BJ (cell line): ENCODE data around the gene NPHP4. TPM values are rescaled to one million over a fixed set of nuclear protein-coding genes. Genes with fewer than 3 reads are reported as not detected.

Source experiments
- CTCF ChIA-PET: fragments of 350-600 bp; formaldehyde crosslinking; extraction: SDS; loops from one replicate; lab custom pipeline; 2021; ENCODE audit warnings: antibody characterized with exemption, inconsistent platforms; lab: Yijun Ruan, JAX
- POLR2A ChIA-PET: fragments of 300-600 bp; sonication (Branson Sonifier 250); formaldehyde crosslinking; extraction: SDS; loops from one replicate; lab custom pipeline; 2021; ENCODE audit warnings: antibody characterized with exemption; lab: Charles Lee
- DNase-seq: peaks from one replicate; pipeline ENCODE4 v3.0.0-alpha.2; 2011; ENCODE audit warnings: low read depth
- H3K27me3 ChIP-seq: 2 replicates; pipeline ENCODE4 v1.6.0; 2011; ENCODE audit warnings: low read length; ENCODE audit not compliant: control insufficient read depth, insufficient read depth
- H3K36me3 ChIP-seq: 2 replicates; pipeline ENCODE4 v1.5.1; 2011; ENCODE audit warnings: low read length; ENCODE audit not compliant: control insufficient read depth, insufficient read depth
- H3K4me3 ChIP-seq: 2 replicates; pipeline ENCODE4 v1.5.1; 2011; ENCODE audit warnings: low read depth, mild to moderate bottlenecking, control low read depth, low read length
- polyA plus RNA-seq: library from polyadenylated mRNA; depleted of rRNA; stranded (reverse); fragments of >200 nt; gene quantifications from 2 replicates; pipeline ENCODE4 v1.2.3, GENCODE V29; 2011
- TF ChIP-seq, protein P1 (sequence below): IDR thresholded peaks from 2 replicates; pipeline ENCODE4 v1.5.1; 2011; ENCODE audit warnings: low read depth, mild to moderate bottlenecking, control low read depth, inconsistent platforms, low read length, moderate library complexity; ENCODE audit not compliant: insufficient read depth

Gene NPHP4
- polyA plus RNA-seq, 1 experiment: 4.3 TPM

DNA sequence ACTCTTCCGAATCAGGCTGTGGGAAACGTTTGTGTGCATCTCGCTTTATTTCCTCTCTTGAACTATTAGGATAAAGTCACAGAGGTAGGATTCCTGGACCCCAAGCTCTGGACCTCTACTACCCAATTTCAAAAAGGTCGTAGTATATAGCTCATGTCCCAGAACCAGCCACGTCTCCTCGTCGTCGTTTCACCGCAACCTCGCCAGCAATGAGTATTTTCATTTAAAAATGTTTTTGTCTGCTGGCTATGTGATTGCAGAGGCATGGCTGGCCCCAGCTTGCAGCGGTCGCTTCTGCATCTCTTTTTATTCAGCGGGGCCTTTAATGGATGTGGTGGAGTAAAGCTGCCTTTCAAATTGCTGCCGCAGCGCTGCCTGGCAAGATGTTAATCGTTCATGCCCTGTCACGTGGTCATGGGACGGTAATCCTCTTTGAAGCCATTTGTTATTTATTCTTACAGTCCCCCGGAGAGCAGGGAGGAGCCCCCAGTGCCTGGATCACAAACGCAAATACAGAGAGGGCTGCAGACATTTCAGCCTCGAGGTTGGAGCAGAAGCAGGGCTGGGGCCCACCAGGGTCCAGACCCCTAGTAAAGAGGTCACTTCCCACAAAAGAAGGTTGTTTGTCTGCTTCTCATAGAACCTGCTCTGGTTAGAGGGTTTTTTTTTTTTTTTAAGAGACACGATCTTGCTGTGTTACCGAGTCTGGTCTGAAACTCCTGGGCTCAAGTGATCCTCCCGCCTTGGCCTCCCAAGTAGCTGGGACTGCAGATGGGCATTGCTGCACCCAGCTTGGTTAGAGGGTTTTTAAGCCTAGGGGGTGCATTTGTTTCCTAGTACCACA lies 11.6 kb upstream of the NPHP4 start:
- Histone ChIP-seq H3K36me3 (no peaks in the 10 kb centered on the region), H3K4me3 (no peak overlapping the region), H3K27me3 (no peaks in the 10 kb centered on the region)
- ChIA-PET CTCF (interaction anchor here (1.1 to 1.3 kb wide), 2 partner anchors 10 to 410 kb away, joined by 3 to 5 read pairs; no protein-coding TSS in a partner anchor), POLR2A (no interaction called here)
- DNase-seq: no peak
- TF ChIP-seq, protein P1, sequence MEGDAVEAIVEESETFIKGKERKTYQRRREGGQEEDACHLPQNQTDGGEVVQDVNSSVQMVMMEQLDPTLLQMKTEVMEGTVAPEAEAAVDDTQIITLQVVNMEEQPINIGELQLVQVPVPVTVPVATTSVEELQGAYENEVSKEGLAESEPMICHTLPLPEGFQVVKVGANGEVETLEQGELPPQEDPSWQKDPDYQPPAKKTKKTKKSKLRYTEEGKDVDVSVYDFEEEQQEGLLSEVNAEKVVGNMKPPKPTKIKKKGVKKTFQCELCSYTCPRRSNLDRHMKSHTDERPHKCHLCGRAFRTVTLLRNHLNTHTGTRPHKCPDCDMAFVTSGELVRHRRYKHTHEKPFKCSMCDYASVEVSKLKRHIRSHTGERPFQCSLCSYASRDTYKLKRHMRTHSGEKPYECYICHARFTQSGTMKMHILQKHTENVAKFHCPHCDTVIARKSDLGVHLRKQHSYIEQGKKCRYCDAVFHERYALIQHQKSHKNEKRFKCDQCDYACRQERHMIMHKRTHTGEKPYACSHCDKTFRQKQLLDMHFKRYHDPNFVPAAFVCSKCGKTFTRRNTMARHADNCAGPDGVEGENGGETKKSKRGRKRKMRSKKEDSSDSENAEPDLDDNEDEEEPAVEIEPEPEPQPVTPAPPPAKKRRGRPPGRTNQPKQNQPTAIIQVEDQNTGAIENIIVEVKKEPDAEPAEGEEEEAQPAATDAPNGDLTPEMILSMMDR: no peak

DNA sequence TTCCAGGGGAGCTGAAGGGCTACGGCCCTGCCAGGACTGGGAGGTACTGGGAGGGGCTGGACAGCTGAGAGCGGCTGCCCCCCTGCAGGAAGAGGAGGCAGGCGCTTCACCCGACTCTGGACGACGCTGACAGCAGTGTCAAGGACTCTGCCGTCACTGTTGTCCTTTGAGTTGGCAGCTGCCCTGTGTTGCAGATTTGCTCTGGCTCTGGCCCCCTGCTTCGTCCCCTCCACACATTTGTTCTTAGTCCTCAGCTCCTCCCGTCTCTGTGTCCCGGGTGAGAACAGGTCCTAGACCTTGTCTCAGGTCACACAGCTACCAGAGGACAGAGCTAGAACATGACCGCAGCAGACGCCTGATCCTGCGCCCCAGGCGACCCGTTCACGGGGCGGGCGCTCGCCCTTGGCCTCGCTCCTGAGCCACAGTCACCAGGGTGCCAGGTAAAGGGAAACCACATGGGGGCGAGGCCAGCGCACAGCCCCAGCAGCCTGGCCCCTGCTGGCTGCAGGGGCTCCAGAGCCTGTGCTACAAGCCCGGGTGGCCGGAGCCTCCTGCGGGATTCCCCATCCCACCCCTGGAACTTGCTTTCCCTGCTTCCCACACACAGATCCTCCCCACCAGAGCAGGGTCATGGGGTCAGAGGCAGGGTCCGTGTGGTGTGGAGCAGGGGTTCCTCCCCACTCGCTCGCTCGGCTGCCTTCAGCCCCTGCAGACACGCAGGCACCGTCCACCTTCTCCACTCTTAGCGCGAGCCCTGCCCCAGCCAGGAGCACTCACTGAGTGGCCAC lies 10.7 kb upstream of the NPHP4 start:
- Histone ChIP-seq H3K27me3 (no peaks in the 10 kb centered on the region), H3K4me3 (no peak overlapping the region), H3K36me3 (no peaks in the 10 kb centered on the region)
- ChIA-PET POLR2A (no interaction called here), CTCF (interaction anchor here (1.1 to 1.3 kb wide), 2 partner anchors 9 to 411 kb away, joined by 3 to 5 read pairs; no protein-coding TSS in a partner anchor)
- DNase-seq: no peak
- TF ChIP-seq, protein P1: no peak

DNA sequence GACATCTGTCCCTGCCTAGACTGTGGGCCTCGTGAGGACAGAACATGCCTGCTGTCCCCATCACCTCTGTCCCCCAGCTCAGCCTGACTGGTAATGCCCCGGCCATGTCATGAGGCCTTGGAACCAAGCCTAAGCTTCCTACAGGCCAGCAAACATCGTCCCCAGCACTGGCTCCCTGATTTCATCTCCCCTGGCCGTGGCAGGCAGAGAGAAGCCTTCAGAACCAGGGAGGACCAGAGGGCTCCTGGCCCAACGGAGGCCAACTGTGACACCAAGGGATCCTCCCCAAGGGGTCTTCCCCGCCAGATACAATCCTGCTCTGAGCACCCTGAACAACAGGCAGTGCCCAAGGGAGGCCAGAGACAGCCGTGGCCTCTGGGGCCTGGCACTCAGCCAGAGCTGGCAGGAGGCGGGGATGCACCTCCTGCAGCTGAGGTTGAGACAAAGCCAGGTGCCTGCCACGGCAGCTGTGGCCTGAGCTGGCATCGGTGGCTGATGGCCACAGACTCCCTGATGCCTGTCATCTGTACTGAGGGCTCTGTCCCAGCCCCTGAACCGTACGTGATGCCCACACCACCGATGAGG lies 9.9 kb upstream of the NPHP4 start:
- ChIA-PET POLR2A (no interaction called here), CTCF (no interaction called here)
- no peak overlapping the region for H3K4me3 ChIP-seq
- H3K36me3 ChIP-seq: no peaks in the 10 kb centered on the region
- TF ChIP-seq, protein P1: no peak
- DNase-seq: no peak
- H3K27me3 ChIP-seq: no peaks in the 10 kb centered on the region

GRCh38 chr1:6000444-6001288 lies 8.4 kb upstream of the NPHP4 start:
- ChIA-PET POLR2A (no interaction called here), CTCF (no interaction called here)
- no peak for DNase-seq
- H3K36me3 ChIP-seq: no peaks in the 10 kb centered on the region
- TF ChIP-seq, protein P1: no peak
- no peak overlapping the region for H3K4me3 ChIP-seq
- no peaks in the 10 kb centered on the region for H3K27me3 ChIP-seq
